ENCODE data around the gene KRT39. TPM values are rescaled to one million over a fixed set of nuclear protein-coding genes. Genes with fewer than 3 reads are reported as not detected.

The KRT39 gene
- total RNA-seq = not detected
- long read RNA-seq = 0 reads

DNA sequence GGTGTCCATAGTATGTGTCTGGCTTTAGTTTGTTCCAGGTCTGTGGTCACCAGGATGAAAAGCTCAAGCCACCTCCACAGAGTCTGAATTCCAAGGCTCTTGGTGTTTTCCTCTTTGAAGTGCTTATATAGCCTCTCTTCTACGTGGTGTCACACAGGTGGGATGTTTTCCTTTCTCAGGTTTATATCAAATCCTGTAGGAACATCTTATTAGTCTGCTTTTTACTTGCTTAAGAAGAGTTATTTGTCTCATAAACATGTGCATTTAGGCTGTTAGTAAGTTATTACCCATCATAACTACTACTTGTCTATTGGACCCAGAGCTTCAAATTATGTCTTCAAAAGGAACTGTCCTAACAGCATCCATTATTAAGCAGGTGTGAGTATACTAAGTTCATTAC is at the start of gene KRT39:
Gene KRT39, minus strand, starts transcription at position 101 of the 400 bp plus-strand sequence. Its CDS starts 92 bp downstream, at position 9.
- H3K27me3 ChIP-seq (ENCODE audit: low read depth) = peaks cover 19% of the 10 kb centered on the region
- peaks cover 5% of the 10 kb centered on the region for H3K9me3 ChIP-seq (replicated peaks)
- no peaks in the 10 kb centered on the region for H3K36me3 ChIP-seq
- no peak for DNase-seq
- intact Hi-C loops (cut with micrococcal nuclease) = no loop called here
- H3K27ac ChIP-seq (replicated peaks) = no peak within 1 kb of the TSS
- TF ChIP-seq, protein P1, sequence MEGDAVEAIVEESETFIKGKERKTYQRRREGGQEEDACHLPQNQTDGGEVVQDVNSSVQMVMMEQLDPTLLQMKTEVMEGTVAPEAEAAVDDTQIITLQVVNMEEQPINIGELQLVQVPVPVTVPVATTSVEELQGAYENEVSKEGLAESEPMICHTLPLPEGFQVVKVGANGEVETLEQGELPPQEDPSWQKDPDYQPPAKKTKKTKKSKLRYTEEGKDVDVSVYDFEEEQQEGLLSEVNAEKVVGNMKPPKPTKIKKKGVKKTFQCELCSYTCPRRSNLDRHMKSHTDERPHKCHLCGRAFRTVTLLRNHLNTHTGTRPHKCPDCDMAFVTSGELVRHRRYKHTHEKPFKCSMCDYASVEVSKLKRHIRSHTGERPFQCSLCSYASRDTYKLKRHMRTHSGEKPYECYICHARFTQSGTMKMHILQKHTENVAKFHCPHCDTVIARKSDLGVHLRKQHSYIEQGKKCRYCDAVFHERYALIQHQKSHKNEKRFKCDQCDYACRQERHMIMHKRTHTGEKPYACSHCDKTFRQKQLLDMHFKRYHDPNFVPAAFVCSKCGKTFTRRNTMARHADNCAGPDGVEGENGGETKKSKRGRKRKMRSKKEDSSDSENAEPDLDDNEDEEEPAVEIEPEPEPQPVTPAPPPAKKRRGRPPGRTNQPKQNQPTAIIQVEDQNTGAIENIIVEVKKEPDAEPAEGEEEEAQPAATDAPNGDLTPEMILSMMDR (IDR thresholded peaks at IDR 0.05; ENCODE audit: borderline replicate concordance) = no peak
- H3K4me3 ChIP-seq = no peak within 1 kb of the TSS
- H3K4me1 ChIP-seq = no peaks in the 10 kb centered on the region

DNA sequence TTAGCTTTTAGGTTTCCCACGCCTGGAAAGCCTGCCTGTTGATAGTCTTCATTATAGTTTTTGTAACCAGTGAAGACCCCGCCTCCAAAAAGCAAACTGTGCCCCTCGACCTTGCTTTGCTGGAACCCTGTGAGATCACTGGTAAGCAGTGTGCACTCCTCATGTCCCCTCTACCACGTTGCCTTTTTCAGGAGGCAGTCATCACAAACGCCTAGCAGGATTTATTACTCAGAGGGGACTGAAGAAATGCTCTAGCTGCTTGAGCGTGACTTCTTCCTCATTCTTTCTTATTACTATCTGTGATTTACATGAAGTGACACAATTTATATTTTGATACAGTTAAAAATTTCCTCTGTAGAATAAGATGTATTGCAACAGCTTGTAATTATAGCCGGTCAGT is 48.7 kb upstream of the KRT39 start:
- no peak for DNase-seq
- intact Hi-C loops (cut with micrococcal nuclease) = no loop called here

DNA sequence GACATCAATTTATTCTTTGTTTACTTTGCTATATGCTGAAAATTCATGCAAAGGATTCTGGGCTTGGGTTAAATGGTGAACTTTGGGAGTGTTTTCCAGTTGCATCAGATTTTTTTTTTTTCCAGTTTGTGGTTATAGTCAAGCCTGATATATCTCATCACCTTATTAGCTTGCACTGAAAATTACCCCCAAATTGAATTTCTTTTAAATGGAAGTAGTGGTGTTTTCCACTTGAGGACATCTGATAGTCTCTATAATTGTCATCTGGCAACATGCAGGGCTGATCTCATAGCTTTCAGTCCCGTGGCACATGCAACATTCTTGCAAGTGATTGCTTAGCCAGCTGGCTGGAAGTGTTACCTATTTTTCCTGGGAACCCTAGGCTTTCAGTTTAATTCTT is 46.9 kb upstream of the KRT39 start:
- TF ChIP-seq, protein P1 (IDR thresholded peaks at IDR 0.05; ENCODE audit: borderline replicate concordance) = no peak
- Histone ChIP-seq H3K36me3 (no peaks in the 10 kb centered on the region), H3K27me3 (ENCODE audit: low read depth) (no peaks in the 10 kb centered on the region), H3K27ac (replicated peaks) (no peak overlapping the region), H3K4me3 (no peak overlapping the region), H3K4me1 (peaks cover 8% of the 10 kb centered on the region), H3K9me3 (replicated peaks) (no peaks in the 10 kb centered on the region)
- DNase-seq = no peak
- intact Hi-C loops (cut with micrococcal nuclease) = no loop called here

More for the DNA sequence above, 48.7 kb upstream of the KRT39 start:
- H3K27me3 ChIP-seq (ENCODE audit: low read depth) = no peaks in the 10 kb centered on the region
- H3K4me3 ChIP-seq = no peak overlapping the region
- no peaks in the 10 kb centered on the region for H3K36me3 ChIP-seq
- no peaks in the 10 kb centered on the region for H3K9me3 ChIP-seq (replicated peaks)
- no peak overlapping the region for H3K27ac ChIP-seq (replicated peaks)
- TF ChIP-seq, protein P1 (IDR thresholded peaks at IDR 0.05; ENCODE audit: borderline replicate concordance) = no peak
- peaks cover 8% of the 10 kb centered on the region for H3K4me1 ChIP-seq

DNA sequence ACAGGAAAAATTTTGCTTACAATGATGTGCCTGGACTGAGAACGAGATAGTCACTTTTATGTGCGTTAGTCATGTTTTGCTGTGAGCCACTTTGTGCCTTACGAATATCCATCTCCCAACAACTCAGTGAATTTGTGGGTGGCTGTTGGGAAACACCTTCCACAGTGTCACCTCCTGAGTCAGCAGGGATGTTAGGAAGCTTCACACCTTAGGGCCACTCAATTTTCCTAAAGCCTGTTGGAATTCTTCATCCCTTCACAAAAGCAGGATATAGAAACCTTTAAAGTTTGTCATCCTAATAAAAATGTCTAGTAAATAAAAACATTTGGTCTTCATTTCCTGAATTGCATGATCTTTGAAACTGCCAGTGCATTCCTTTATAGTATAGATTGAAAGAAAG is 46.4 kb upstream of the KRT39 start:
- Histone ChIP-seq H3K27ac (replicated peaks) (no peak overlapping the region), H3K36me3 (no peaks in the 10 kb centered on the region), H3K4me3 (no peak overlapping the region), H3K9me3 (replicated peaks) (no peaks in the 10 kb centered on the region), H3K4me1 (peaks cover 8% of the 10 kb centered on the region), H3K27me3 (ENCODE audit: low read depth) (no peaks in the 10 kb centered on the region)
- TF ChIP-seq, protein P1 (IDR thresholded peaks at IDR 0.05; ENCODE audit: borderline replicate concordance) = no peak
- no peak for DNase-seq
- intact Hi-C loops (cut with micrococcal nuclease) = no loop called here

DNA sequence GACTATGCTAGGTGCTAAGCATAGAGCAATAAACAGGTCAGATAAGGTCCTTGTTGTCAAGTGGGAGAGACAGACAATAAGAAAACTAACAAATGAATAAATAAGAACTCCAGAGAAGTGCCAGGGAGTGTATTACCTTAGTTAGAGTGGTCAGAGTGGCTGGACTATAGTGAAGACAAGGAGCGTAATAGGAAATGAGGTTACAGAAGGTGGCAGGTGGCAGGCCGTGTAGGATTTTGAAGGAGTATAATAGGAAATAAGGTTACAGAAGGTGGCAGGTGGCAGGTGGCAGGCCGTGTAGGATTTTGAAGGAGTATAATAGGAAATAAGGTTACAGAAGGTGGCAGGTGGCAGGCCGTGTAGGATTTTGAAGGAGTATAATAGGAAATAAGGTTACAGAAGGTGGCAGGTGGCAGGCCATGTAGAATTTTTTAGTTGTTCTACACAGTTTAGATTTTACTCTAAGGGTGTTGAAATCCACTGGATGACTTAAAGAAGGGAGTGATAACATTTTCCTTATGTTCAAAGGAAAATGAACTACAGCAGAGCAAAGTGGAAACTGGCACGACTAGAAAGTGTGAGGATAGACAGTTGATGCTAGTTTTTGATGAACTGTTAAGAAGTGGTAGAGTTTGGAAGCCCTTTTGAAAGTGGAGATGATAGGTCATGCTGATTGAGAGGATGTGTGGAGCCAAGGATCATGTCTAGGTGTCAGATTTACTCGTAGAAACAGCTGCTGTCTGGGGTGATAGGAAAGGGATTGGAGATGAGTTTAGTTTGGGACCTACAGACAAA is 45.8 kb upstream of the KRT39 start:
- TF ChIP-seq, protein P1 (IDR thresholded peaks at IDR 0.05; ENCODE audit: borderline replicate concordance) = no peak

More for the DNA sequence above, 45.8 kb upstream of the KRT39 start:
- no peak for DNase-seq
- no peaks in the 10 kb centered on the region for H3K27me3 ChIP-seq (ENCODE audit: low read depth)
- H3K4me1 ChIP-seq = peaks cover 8% of the 10 kb centered on the region
- no peak overlapping the region for H3K27ac ChIP-seq (replicated peaks)
- intact Hi-C loops (cut with micrococcal nuclease) = no loop called here
- H3K9me3 ChIP-seq (replicated peaks) = no peaks in the 10 kb centered on the region
- H3K4me3 ChIP-seq = no peak overlapping the region
- H3K36me3 ChIP-seq = no peaks in the 10 kb centered on the region

Data from left ventricle myocardium inferior (tissue), 1 donor.